ENCODE data around the gene NAIF1.

DNA sequence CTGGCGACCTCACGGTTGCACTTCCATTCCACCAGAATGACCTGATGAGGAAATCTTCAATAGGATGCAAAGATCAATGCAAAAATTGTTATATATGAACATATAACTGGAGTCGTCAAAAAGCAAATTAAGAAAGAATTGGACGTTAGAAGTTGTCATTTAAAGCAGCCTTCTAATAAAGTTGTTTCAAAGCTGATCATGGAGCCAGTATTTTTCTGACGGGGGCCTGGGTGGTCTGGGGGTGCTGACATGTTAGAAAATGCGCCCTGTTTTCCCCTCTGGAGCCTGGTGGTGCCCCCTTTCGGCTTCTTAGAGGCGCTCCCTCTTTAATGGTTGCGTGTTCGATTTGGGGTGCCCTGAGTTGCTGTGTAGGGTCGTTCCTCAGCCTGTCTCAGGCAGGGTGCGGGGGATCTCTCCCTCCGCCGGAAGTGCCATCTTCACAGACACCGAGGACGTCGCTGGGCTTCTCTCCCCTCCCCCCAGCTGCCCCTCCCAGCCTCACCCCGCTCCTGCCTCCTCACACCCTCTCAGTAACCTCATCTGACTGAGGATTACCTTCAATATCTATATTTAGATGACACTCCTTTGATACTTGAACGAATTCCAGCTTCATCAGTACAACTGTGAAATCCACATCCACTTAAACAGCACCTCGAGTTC, 42.1 kb upstream of the NAIF1 start:
- TF ChIP-seq POLR2A (IDR thresholded peaks at IDR 0.05; ENCODE audit: low read length) (no peak), ELK1 (IDR thresholded peaks at IDR 0.05; ENCODE audit: low read depth, low read length) (no peak), RAD21 (conservative IDR thresholded peaks at IDR 0.05 in 1 of 2, IDR thresholded peaks at IDR 0.05 in 1 of 2) (no peak), CHD2 (IDR thresholded peaks at IDR 0.05; ENCODE audit: low read length, partially characterized antibody) (no peak), RCOR1 (IDR thresholded peaks at IDR 0.05; ENCODE audit: low read depth, low read length) (no peak), JUN (IDR thresholded peaks at IDR 0.05) (no peak)
- TF ChIP-seq, protein P1, sequence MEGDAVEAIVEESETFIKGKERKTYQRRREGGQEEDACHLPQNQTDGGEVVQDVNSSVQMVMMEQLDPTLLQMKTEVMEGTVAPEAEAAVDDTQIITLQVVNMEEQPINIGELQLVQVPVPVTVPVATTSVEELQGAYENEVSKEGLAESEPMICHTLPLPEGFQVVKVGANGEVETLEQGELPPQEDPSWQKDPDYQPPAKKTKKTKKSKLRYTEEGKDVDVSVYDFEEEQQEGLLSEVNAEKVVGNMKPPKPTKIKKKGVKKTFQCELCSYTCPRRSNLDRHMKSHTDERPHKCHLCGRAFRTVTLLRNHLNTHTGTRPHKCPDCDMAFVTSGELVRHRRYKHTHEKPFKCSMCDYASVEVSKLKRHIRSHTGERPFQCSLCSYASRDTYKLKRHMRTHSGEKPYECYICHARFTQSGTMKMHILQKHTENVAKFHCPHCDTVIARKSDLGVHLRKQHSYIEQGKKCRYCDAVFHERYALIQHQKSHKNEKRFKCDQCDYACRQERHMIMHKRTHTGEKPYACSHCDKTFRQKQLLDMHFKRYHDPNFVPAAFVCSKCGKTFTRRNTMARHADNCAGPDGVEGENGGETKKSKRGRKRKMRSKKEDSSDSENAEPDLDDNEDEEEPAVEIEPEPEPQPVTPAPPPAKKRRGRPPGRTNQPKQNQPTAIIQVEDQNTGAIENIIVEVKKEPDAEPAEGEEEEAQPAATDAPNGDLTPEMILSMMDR (IDR thresholded peaks at IDR 0.05), result no peak

All from A549 (cell line).